ENCODE data around the gene RPTOR. TPM values are rescaled to one million over a fixed set of nuclear protein-coding genes. Genes with fewer than 3 reads are reported as not detected.

The RPTOR gene
- total and polyA plus RNA-seq, 10 of the 15 experiments (the other 5 are each of a cell fraction or from before 2014, with no cell fraction given), result 0.18 to 32.1 (median 7.8) TPM

DNA sequence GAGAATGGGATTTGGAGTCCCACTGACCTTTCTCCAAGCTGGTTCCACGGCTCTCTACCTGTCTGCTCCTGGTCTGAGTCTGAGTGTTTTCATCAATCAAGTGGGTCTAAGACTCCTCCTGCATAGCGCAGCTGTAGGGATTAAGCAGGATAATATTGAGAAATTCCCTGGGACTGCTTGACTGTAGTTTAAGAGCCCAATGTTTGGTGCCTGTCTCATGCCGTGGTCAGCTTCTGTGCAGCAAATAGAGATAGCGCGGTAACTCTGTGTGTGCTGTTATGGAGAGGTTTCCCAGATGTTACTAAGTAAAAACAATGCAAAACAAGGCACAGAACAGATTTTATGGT is 21.4 kb downstream of the RPTOR start (continued):
- TF ChIP-seq, protein P1, sequence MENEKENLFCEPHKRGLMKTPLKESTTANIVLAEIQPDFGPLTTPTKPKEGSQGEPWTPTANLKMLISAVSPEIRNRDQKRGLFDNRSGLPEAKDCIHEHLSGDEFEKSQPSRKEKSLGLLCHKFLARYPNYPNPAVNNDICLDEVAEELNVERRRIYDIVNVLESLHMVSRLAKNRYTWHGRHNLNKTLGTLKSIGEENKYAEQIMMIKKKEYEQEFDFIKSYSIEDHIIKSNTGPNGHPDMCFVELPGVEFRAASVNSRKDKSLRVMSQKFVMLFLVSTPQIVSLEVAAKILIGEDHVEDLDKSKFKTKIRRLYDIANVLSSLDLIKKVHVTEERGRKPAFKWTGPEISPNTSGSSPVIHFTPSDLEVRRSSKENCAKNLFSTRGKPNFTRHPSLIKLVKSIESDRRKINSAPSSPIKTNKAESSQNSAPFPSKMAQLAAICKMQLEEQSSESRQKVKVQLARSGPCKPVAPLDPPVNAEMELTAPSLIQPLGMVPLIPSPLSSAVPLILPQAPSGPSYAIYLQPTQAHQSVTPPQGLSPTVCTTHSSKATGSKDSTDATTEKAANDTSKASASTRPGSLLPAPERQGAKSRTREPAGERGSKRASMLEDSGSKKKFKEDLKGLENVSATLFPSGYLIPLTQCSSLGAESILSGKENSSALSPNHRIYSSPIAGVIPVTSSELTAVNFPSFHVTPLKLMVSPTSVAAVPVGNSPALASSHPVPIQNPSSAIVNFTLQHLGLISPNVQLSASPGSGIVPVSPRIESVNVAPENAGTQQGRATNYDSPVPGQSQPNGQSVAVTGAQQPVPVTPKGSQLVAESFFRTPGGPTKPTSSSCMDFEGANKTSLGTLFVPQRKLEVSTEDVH (IDR thresholded peaks at IDR 0.05; ENCODE audit: low read depth, partially characterized antibody), result no peak

DNA sequence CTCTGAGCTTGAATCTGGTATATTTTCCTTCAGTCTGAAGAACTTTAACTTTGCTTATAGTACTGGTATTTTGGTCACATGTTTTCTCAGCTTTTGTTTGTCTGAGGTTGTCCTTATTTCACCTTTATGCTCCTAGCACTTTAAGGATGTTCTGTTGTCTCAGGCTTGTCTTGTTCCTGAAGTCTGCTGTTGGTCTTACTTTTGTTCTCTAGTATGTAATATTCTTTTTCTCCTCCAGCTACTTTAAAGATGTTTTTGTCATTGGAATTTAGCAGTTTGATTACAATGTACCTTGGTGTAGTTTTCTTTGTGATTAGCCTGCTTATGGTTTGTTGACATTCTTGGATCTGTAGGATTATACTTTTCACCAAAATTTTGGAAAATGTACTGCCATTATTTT is 23.6 kb downstream of the RPTOR start:
- no peak for TF ChIP-seq NFXL1 (IDR thresholded peaks at IDR 0.05; ENCODE audit: borderline replicate concordance)
- TF ChIP-seq NR2F1 (conservative IDR thresholded peaks at IDR 0.05), result no peak
- CTCF ChIA-PET, result interaction anchor here (0.9 kb wide), 1 partner anchor 21 kb away, joined by 3 read pairs; no protein-coding TSS in a partner anchor
- DNase-seq (ENCODE audit: low read depth, low spot score), result no peak
- Histone ChIP-seq H3K4me1 (ENCODE audit: control insufficient read depth, insufficient read depth, low read length) (no peaks in the 10 kb centered on the region), H3K9me3 (replicated peaks; ENCODE audit: control insufficient read depth, insufficient read depth, low read length) (no peaks in the 10 kb centered on the region), H3K9ac (ENCODE audit: control insufficient read depth, insufficient read depth, low read length) (no peak overlapping the region), H2AFZ (ENCODE audit: control insufficient read depth, low read depth, low read length) (no peak overlapping the region), H3K27ac (ENCODE audit: control insufficient read depth, insufficient read depth) (no peak overlapping the region), H3K27me3 (replicated peaks in 1 of 2; ENCODE audit: control insufficient read depth in 2 of 2, insufficient read depth in 2 of 2, low read length in 1 of 2) (no peaks in the 10 kb centered on the region), H3K4me2 (ENCODE audit: control insufficient read depth, insufficient read depth) (no peak overlapping the region), H3K79me2 (ENCODE audit: control insufficient read depth, insufficient read depth, low read length) (peaks cover 18% of the 10 kb centered on the region), H3K4me3 (no peak overlapping the region), H4K20me1 (ENCODE audit: control insufficient read depth, insufficient read depth) (no peaks in the 10 kb centered on the region), H3K36me3 (ENCODE audit: control insufficient read depth in 2 of 2, insufficient read depth in 2 of 2, low read length in 1 of 2) (no peaks in the 10 kb centered on the region; a peak in 1 of 4 replicates)
- FAIRE-seq, result no peak
- no TSS peak for BruUV-seq (replicated peaks)
- POLR2A ChIA-PET, result no interaction called here
- intact Hi-C loops (cut with micrococcal nuclease; ENCODE audit: unreplicated experiment), result no loop called here
- SMC1A ChIA-PET (ENCODE audit: uncharacterized antibody, unreplicated experiment), result interaction anchor here (0.6 to 1.1 kb wide), 2 partner anchors 9 to 333 kb away, joined by 3 read pairs; no protein-coding TSS in a partner anchor
- no peak for ATAC-seq
- in situ Hi-C loops (cut with MboI), result no loop called here
- RAD21 ChIA-PET (ENCODE audit: unreplicated experiment), result no interaction called here
